ENCODE measurements around the gene COPA.

The COPA gene

GRCh38 chr1:160282807-160283206 is 60.2 kb downstream of the COPA start:
- in situ Hi-C loops (cut with MboI; ENCODE audit: low sequenced_read_pairs, unreplicated experiment), result no loop called here

GRCh38 chr1:160277987-160278386 is 65.1 kb downstream of the COPA start:
- DNase-seq (ENCODE audit: low spot score), result no peak
- in situ Hi-C loops (cut with MboI; ENCODE audit: low sequenced_read_pairs, unreplicated experiment), result no loop called here
- TF ChIP-seq CTCF (IDR thresholded peaks at IDR 0.05; ENCODE audit: borderline replicate concordance, control extremely low read depth, extremely low read depth, insufficient read depth, missing control alignments), result no peak

More at GRCh38 chr1:160282807-160283206, 60.2 kb downstream of the COPA start:
- DNase-seq (ENCODE audit: low spot score), result no peak
- TF ChIP-seq CTCF (IDR thresholded peaks at IDR 0.05; ENCODE audit: borderline replicate concordance, control extremely low read depth, extremely low read depth, insufficient read depth, missing control alignments), result no peak

GRCh38 chr1:160277330-160277729 is 65.7 kb downstream of the COPA start:
- no peak for DNase-seq (ENCODE audit: low spot score)
- TF ChIP-seq CTCF (IDR thresholded peaks at IDR 0.05; ENCODE audit: borderline replicate concordance, control extremely low read depth, extremely low read depth, insufficient read depth, missing control alignments), result no peak
- in situ Hi-C loops (cut with MboI; ENCODE audit: low sequenced_read_pairs, unreplicated experiment), result no loop called here

DNA sequence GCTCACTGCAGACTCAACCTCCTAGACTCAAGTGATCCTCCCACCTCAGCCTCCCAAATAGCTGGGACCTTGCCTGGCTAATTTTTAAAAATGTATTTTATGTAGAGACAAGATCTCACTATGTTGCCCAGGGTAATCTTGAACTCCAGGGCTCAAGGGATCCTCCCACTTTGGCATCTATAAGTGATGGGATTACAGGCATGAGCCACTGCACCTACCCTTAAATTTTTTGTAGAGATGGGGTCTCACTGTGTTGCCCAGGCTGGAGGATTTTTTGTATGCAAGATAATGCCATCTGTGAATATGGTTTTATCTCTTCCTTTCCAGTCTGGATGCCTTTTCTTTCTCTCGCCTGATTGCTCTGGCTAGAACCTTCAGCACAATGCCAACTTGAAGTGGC is 72.0 kb downstream of the COPA start:
- in situ Hi-C loops (cut with MboI; ENCODE audit: low sequenced_read_pairs, unreplicated experiment), result no loop called here

DNA sequence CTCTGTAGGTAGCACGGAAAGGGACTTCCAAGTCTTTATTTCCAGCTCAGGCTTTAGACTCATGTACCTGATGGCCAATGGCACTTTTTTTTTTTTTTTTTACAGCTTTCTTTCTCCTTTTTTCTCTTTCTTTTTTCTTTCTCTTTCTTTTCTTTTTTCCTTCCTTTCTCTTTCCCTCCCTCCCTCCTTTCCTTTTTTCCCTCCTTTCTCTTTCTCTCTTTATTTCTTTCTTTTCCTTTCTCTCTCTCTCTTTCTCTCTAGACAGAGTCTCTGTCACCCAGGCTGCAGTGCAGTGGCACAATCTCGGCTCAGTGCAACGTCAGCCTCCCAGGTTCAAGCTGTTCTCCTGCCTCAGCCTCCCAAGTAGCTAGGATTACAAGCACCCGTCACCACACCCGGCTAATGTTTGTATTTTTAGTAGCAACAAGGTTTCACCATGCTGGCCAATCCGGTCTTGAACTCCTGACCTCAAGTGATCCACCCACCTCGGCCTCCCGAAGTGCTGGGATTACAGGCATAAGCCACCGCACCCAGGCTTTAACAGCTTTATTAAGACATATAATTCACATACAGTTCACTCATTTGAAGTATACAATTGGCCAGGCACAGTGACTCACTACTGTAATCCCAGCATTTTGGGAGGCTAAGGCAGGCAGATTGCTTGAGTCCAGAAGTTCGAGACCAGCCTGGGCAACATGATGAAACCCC is 75.6 kb downstream of the COPA start:
- no peak for DNase-seq (ENCODE audit: low spot score)
- no peak for TF ChIP-seq CTCF (IDR thresholded peaks at IDR 0.05; ENCODE audit: borderline replicate concordance, control extremely low read depth, extremely low read depth, insufficient read depth, missing control alignments)
- in situ Hi-C loops (cut with MboI; ENCODE audit: low sequenced_read_pairs, unreplicated experiment), result no loop called here

More for the DNA sequence above, 72.0 kb downstream of the COPA start:
- no peak for DNase-seq (ENCODE audit: low spot score)
- no peak for TF ChIP-seq CTCF (IDR thresholded peaks at IDR 0.05; ENCODE audit: borderline replicate concordance, control extremely low read depth, extremely low read depth, insufficient read depth, missing control alignments)

- no peak for DNase-seq (ENCODE audit: low spot score)
- TF ChIP-seq CTCF (IDR thresholded peaks at IDR 0.05; ENCODE audit: borderline replicate concordance, control extremely low read depth, extremely low read depth, insufficient read depth, missing control alignments), result no peak
- in situ Hi-C loops (cut with MboI; ENCODE audit: low sequenced_read_pairs, unreplicated experiment), result no loop called here
These were observed 78.2 kb downstream of the COPA start for GRCh38 chr1:160264795-160265307.

Data from GM13976 (cell line).